ENCODE data around the gene SNAP91. TPM values are rescaled to one million over a fixed set of nuclear protein-coding genes. Genes with fewer than 3 reads are reported as not detected.

Gene SNAP91
- total RNA-seq, 1 donor from 2014 or later = not detected

GRCh38 chr6:83518816-83519480 is 190.0 kb downstream of the SNAP91 start:
- TF ChIP-seq CTCF (conservative IDR thresholded peaks at IDR 0.05; ENCODE audit: low read depth, low read length) = peak; percentile 43
- DNase-seq (ENCODE audit: low read depth) = no peak
- H3K4me3 ChIP-seq (ENCODE audit: low read depth, low read length) = no peak overlapping the region

DNA sequence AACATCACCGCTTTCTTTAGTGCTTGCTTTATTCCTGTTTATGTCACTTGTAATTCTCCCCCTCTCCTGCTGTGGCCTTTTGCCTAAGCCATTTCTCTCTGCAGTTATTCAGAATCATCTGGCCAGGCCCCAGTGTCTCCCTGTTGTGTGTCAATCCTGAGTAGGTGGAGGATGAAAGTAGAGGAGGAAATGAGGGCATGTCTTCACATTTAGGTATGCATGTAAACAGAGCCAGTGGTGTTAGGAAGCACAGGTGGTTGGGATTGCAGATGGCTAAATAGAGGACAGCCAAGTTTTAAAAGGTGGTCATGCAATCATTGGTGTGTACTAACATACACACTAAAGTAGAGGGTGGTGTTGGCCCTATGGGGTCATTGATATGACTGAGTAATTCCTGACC is 191.4 kb downstream of the SNAP91 start:
- H3K4me3 ChIP-seq (ENCODE audit: low read depth, low read length) = no peak overlapping the region
- no peak for DNase-seq (ENCODE audit: low read depth)
- no peak for TF ChIP-seq CTCF (conservative IDR thresholded peaks at IDR 0.05; ENCODE audit: low read depth, low read length)

DNA sequence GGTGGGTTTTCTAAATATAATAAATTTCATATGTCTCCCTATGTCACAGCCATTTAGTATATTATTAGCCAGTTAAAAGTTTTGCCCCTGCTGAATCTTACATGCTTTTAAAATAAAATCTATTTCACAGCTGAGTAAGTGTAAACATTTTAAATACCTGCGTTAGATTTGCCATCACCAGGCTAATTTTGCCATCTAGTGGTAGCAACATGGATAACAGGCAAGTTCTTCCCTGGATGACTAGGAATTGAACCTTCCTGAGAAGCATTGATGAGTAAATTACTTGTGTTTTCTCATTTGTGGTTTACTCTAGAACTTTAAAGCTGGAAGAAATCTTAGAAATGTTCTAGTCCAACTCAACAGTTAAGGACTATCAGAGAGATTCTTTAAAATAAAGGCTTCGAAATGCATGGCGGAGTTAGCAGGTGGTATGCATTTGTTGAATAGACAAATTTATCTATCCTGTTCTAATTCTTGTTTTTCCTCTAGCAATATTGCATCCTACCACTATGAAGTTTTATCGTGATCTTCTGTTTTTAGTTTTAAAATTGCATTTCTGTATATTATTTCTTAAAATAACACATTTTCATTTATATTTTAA is 193.9 kb downstream of the SNAP91 start:
- H3K4me3 ChIP-seq (ENCODE audit: low read depth, low read length) = no peak overlapping the region
- peak; percentile 20 for DNase-seq (ENCODE audit: low read depth)
- TF ChIP-seq CTCF (conservative IDR thresholded peaks at IDR 0.05; ENCODE audit: low read depth, low read length) = peak; percentile 87

GRCh38 chr6:83514466-83514865 is 194.4 kb downstream of the SNAP91 start:
- H3K4me3 ChIP-seq (ENCODE audit: low read depth, low read length) = no peak overlapping the region
- no peak for TF ChIP-seq CTCF (conservative IDR thresholded peaks at IDR 0.05; ENCODE audit: low read depth, low read length)
- no peak for DNase-seq (ENCODE audit: low read depth)

GRCh38 chr6:83511901-83512681 is 196.8 kb downstream of the SNAP91 start, which contains the start of gene PRSS35:
TSS of gene PRSS35 (plus strand) at chr6:83512534. CDS start at chr6:83523442, 10,908 bp downstream.
- H3K4me3 ChIP-seq (ENCODE audit: low read depth, low read length) = peak within 1 kb of the TSS; percentile 61
- DNase-seq (ENCODE audit: low read depth) = no peak
- peak; percentile 85 for TF ChIP-seq CTCF (conservative IDR thresholded peaks at IDR 0.05; ENCODE audit: low read depth, low read length)

- no peak for TF ChIP-seq CTCF (conservative IDR thresholded peaks at IDR 0.05; ENCODE audit: low read depth, low read length)
- DNase-seq (ENCODE audit: low read depth) = no peak
- H3K4me3 ChIP-seq (ENCODE audit: low read depth, low read length) = no peak overlapping the region
Measured at GRCh38 chr6:83511266-83511665, 197.6 kb downstream of the SNAP91 start.

Measured in epithelial cell of proximal tubule (primary cell).